H9 (cell line): ENCODE data around the gene MRM2. TPM values are rescaled to one million over a fixed set of nuclear protein-coding genes. Genes with fewer than 3 reads are reported as not detected.

Experiments used
- DNase-seq: peaks from one replicate; pipeline ENCODE4 v3.0.0-alpha.2; 2017
- H2AFZ ChIP-seq: one replicate; pipeline ENCODE4 v1.6.1; 2013; ENCODE audit warnings: mild to moderate bottlenecking, low read length, control low read depth, moderate library complexity
- H2AK5ac ChIP-seq: 2 replicates; pipeline ENCODE4 v1.6.1; 2013; ENCODE audit warnings: low read length, control low read depth, mixed read lengths; ENCODE audit not compliant: insufficient read length
- H2BK120ac ChIP-seq: one replicate; pipeline ENCODE4 v1.6.1; 2013; ENCODE audit warnings: low read depth, mild to moderate bottlenecking, low read length, control low read depth, inconsistent platforms; ENCODE audit not compliant: poor library complexity, severe bottlenecking
- H2BK12ac ChIP-seq: 2 replicates; pipeline ENCODE4 v1.6.1; 2013; ENCODE audit warnings: low read length, control low read depth, mixed read lengths, low read depth; ENCODE audit not compliant: insufficient read length
- H2BK15ac ChIP-seq: 2 replicates; pipeline ENCODE4 v1.6.1; 2013; ENCODE audit warnings: low read depth, low read length, control low read depth
- H2BK20ac ChIP-seq: one replicate; pipeline ENCODE4 v1.6.1; 2013; ENCODE audit warnings: low read depth, mild to moderate bottlenecking, low read length, control low read depth, inconsistent platforms; ENCODE audit not compliant: poor library complexity, severe bottlenecking
- H2BK5ac ChIP-seq: 2 replicates; pipeline ENCODE4 v1.6.1; 2013; ENCODE audit warnings: low read length, control low read depth, mixed read lengths; ENCODE audit not compliant: insufficient read length
- H3K14ac ChIP-seq: 2 replicates; pipeline ENCODE4 v1.6.1; 2013; ENCODE audit warnings: low read length, control low read depth; ENCODE audit not compliant: insufficient read depth
- H3K18ac ChIP-seq: 2 replicates; pipeline ENCODE4 v1.6.1; 2013; ENCODE audit warnings: low read depth, mild to moderate bottlenecking, mixed read lengths, low read length, control low read depth; ENCODE audit not compliant: insufficient read length
- H3K23ac ChIP-seq: 2 replicates; pipeline ENCODE4 v1.6.1; 2013; ENCODE audit warnings: low read length, control low read depth, mixed read lengths, low read depth; ENCODE audit not compliant: insufficient read length
- H3K23me2 ChIP-seq: 2 replicates; pipeline ENCODE4 v1.6.1; 2013; ENCODE audit warnings: low read depth, mild to moderate bottlenecking, mixed read lengths, low read length, control low read depth; ENCODE audit not compliant: insufficient read length, poor library complexity, severe bottlenecking
- H3K27ac ChIP-seq: 2 replicates; pipeline ENCODE4 v1.5.1; 2013; ENCODE audit warnings: low read length, control low read depth, mixed read lengths, low read depth; ENCODE audit not compliant: insufficient read length
- H3K27me3 ChIP-seq: 2 replicates; pipeline ENCODE4 v1.6.1; 2013; ENCODE audit warnings: low read length, control low read depth, inconsistent platforms; ENCODE audit not compliant: insufficient read depth
- H3K4ac ChIP-seq: 2 replicates; pipeline ENCODE4 v1.6.1; 2013; ENCODE audit warnings: low read depth, mild to moderate bottlenecking, control low read depth, inconsistent platforms, low read length, moderate library complexity
- H3K4me1 ChIP-seq: 2 replicates; pipeline ENCODE4 v1.6.1; 2013; ENCODE audit warnings: low read length, control low read depth, inconsistent platforms; ENCODE audit not compliant: insufficient read depth
- H3K4me2 ChIP-seq: 2 replicates; pipeline ENCODE4 v1.6.1; 2013; ENCODE audit warnings: low read length, control low read depth, mixed read lengths; ENCODE audit not compliant: insufficient read length, insufficient read depth
- H3K56ac ChIP-seq: 2 replicates; pipeline ENCODE4 v1.6.1; 2013; ENCODE audit warnings: low read depth, mild to moderate bottlenecking, mixed read lengths, low read length, control low read depth; ENCODE audit not compliant: insufficient read length
- H3K79me1 ChIP-seq: 2 replicates; pipeline ENCODE4 v1.6.1; 2013; ENCODE audit warnings: low read depth, mild to moderate bottlenecking, moderate library complexity, low read length, control low read depth, inconsistent platforms; ENCODE audit not compliant: insufficient read depth, poor library complexity, severe bottlenecking
- H3K79me2 ChIP-seq: 2 replicates; pipeline ENCODE4 v1.6.1; 2013; ENCODE audit warnings: low read length, control low read depth, inconsistent platforms; ENCODE audit not compliant: insufficient read depth
- H3K9ac ChIP-seq: 2 replicates; pipeline ENCODE4 v1.6.1; 2013; ENCODE audit warnings: low read length, control low read depth, mixed read lengths; ENCODE audit not compliant: insufficient read length; ENCODE audit errors: extremely low read depth
- H3K9me3 ChIP-seq: one replicate; pipeline ENCODE4 v1.6.1; 2013; ENCODE audit warnings: low read depth, low read length, inconsistent platforms; ENCODE audit not compliant: control insufficient read depth
- H3T11ph ChIP-seq: one replicate; pipeline ENCODE4 v1.6.1; 2013; ENCODE audit warnings: mild to moderate bottlenecking, low read length, control low read depth, inconsistent platforms
- H4K20me1 ChIP-seq: one replicate; pipeline ENCODE4 v1.6.1; 2013; ENCODE audit not compliant: control insufficient read depth, insufficient read length, insufficient read depth
- H4K5ac ChIP-seq: 2 replicates; pipeline ENCODE4 v1.6.1; 2013; ENCODE audit warnings: low read depth, mild to moderate bottlenecking, mixed read lengths, low read length, control low read depth; ENCODE audit not compliant: insufficient read length
- H4K8ac ChIP-seq: replicated peaks from 2 replicates; pipeline ENCODE4 v1.6.1; 2013; ENCODE audit warnings: low read length, control low read depth, mixed read lengths, low read depth; ENCODE audit not compliant: insufficient read length
- H4K91ac ChIP-seq: 2 replicates; pipeline ENCODE4 v1.6.1; 2013; ENCODE audit warnings: low read depth, mild to moderate bottlenecking, moderate library complexity, mixed read lengths, low read length, control low read depth; ENCODE audit not compliant: insufficient read length
- H3K27ac Mint-ChIP-seq, 3 experiments: 2 replicates in 2 of 3; 3 replicates in 1 of 3; pipeline ENCODE4 v1.8.0; 2020 to 2021; ENCODE audit warnings: mixed read lengths in 3 of 3, mild to moderate bottlenecking in 1 of 3, moderate library complexity in 1 of 3
- H3K27me3 Mint-ChIP-seq: 2 replicates; pipeline ENCODE4 v1.8.0; 2021; ENCODE audit warnings: low read depth, mild to moderate bottlenecking, moderate library complexity, mixed read lengths
- H3K36me3 Mint-ChIP-seq, 3 experiments: 2 replicates in 2 of 3; 3 replicates in 1 of 3; pipeline ENCODE4 v1.8.0; 2020 to 2021; ENCODE audit warnings: low read depth in 3 of 3, mixed read lengths in 3 of 3; ENCODE audit not compliant: insufficient read depth in 1 of 3
- H3K4me1 Mint-ChIP-seq, 2 experiments: 2 replicates each; pipeline ENCODE4 v1.8.0; 2020; ENCODE audit warnings: mixed read lengths in 2 of 2
- H3K4me3 Mint-ChIP-seq, 2 experiments: 2 replicates in 1 of 2; 3 replicates in 1 of 2; pipeline ENCODE4 v1.8.0; 2020 to 2021; ENCODE audit warnings: mild to moderate bottlenecking in 2 of 2, mixed read lengths in 2 of 2, moderate library complexity in 1 of 2
- H3K9me3 Mint-ChIP-seq, 2 experiments: 2 replicates in 1 of 2; 3 replicates in 1 of 2; pipeline ENCODE4 v1.8.0; 2020; ENCODE audit warnings: mild to moderate bottlenecking in 2 of 2, mixed read lengths in 2 of 2, moderate library complexity in 1 of 2
- CTCF ChIP-seq: fragments of 200-600 bp; sonication (generic); conservative IDR thresholded peaks from 3 replicates; pipeline ENCODE4 v1.8.0; 2021; ENCODE audit warnings: antibody characterized with exemption, mild to moderate bottlenecking
- WGBS: extraction: QIAGEN DNeasy Blood & Tissue Kit; methylation state at CpG from one replicate; pipeline ENCODE4 v1.1.7; 2013; ENCODE audit warnings: missing lambda C conversion rate, low lambda C conversion rate, mixed read lengths; ENCODE audit not compliant: insufficient read length; ENCODE audit errors: extremely low coverage; 5-methylcytosine and 5-hydroxymethylcytosine counted together
- total RNA-seq: library from RNA; stranded (reverse); gene quantifications from 2 replicates; pipeline ENCODE4 v1.2.1, GENCODE V29; 2021

Gene MRM2
- total RNA-seq, 1 experiment from 2014 or later = 59.0 TPM

GRCh38 chr7:2231992-2232765, 9.8 kb downstream of the MRM2 start:
- Histone ChIP-seq H3T11ph (no peak overlapping the region), H3K23ac (no peak overlapping the region), H2BK12ac (no peak overlapping the region), H3K27me3 (no peaks in the 10 kb centered on the region), H4K20me1 (no peaks in the 10 kb centered on the region), H3K9me3 (no peaks in the 10 kb centered on the region), H3K4me1 (no peaks in the 10 kb centered on the region), H2BK15ac (no peak overlapping the region), H4K8ac (no peak overlapping the region), H2BK5ac (no peak overlapping the region), H3K18ac (no peak overlapping the region), H4K5ac (no peak overlapping the region), H2AK5ac (no peak overlapping the region), H2BK120ac (no peak overlapping the region), H3K14ac (peak overlapping the region; percentile 51), H3K4me2 (peak overlapping the region; percentile 95), H3K79me1 (peaks cover 12% of the 10 kb centered on the region), H3K27ac (no peak overlapping the region), H2AFZ (no peak overlapping the region), H2BK20ac (no peak overlapping the region), H3K23me2 (peaks cover 13% of the 10 kb centered on the region), H3K9ac (peak overlapping the region; percentile 87), H3K79me2 (peaks cover 5% of the 10 kb centered on the region; the same call in 1 of the 2 replicates), H4K91ac (no peak overlapping the region), H3K4ac (no peak overlapping the region), H3K56ac (no peak overlapping the region)
- H3K4me1 Mint-ChIP-seq = peaks cover 12% of the 10 kb centered on the region in 2 experiments
- no CpG with 5 or more reads among the region's 46 CpGs for WGBS
- H3K9me3 Mint-ChIP-seq = no peaks in the 10 kb centered on the region
- 0 out of 3 replicates have a peak, but pooled peaks have one; percentile 7 for TF ChIP-seq CTCF
- H3K36me3 Mint-ChIP-seq = peaks cover 27 to 60% (median 50%) of the 10 kb centered on the region in 3 experiments
- DNase-seq = no peak
- H3K4me3 Mint-ChIP-seq = peak overlapping the region; percentile 76 to 92
- no peaks in the 10 kb centered on the region for H3K27me3 Mint-ChIP-seq
- 0 out of 7 replicates have a peak overlapping the region, but pooled peaks of 2 of the 3 experiments have one; percentile 22 to 31 for H3K27ac Mint-ChIP-seq
